Left ventricle myocardium inferior (tissue), 1 donor: ENCODE measurements around the gene SYNGR3. TPM values are rescaled to one million over a fixed set of nuclear protein-coding genes. Genes with fewer than 3 reads are reported as not detected.
A peak's percentile ranks its signal among the peaks of the same experiment; 100 is the strongest.
"Not testable (repeated sequence)": the region's sequence is repeated elsewhere in the genome, so short reads cannot be mapped to it uniquely, and the experiment has no call there.

Source experiments
- DNase-seq: peaks from one replicate; pipeline ENCODE4 v3.0.0-alpha.2; 2020
- H3K27ac ChIP-seq: fragments of 200-600 bp; replicated peaks from 2 replicates; pipeline ENCODE4 v1.8.0; 2021
- H3K27me3 ChIP-seq: fragments of 200-600 bp; 2 replicates; pipeline ENCODE4 v1.8.0; 2021; ENCODE audit warnings: low read depth
- H3K36me3 ChIP-seq: fragments of 200-600 bp; 2 replicates; pipeline ENCODE4 v1.8.0; 2021
- H3K4me1 ChIP-seq: fragments of 200-600 bp; 2 replicates; pipeline ENCODE4 v1.8.0; 2021
- H3K4me3 ChIP-seq: fragments of 200-600 bp; 2 replicates; pipeline ENCODE4 v1.8.0; 2021; ENCODE audit warnings: mild to moderate bottlenecking, moderate library complexity
- H3K9me3 ChIP-seq: fragments of 200-600 bp; replicated peaks from 2 replicates; pipeline ENCODE4 v1.8.0; 2021
- intact Hi-C: fragments of 100-400 bp; cut with micrococcal nuclease; formaldehyde crosslinking; loops from one replicate; pipeline ENCODE4 v1.11.0; 2022
- total RNA-seq: library from RNA; stranded (reverse); fragmentation: NEBNext Ultra II Directional; extraction: Animal tissue kit (Norgen Biotek cat#: 25700); gene quantifications from one replicate; pipeline ENCODE4 v1.2.1, GENCODE V29; 2021
- TF ChIP-seq, protein P1 (sequence below): fragments of 200-600 bp; IDR thresholded peaks from 2 replicates; pipeline ENCODE4 v1.8.0; 2021; ENCODE audit warnings: antibody characterized with exemption, mild to moderate bottlenecking, borderline replicate concordance
- donor health status: DM: no; HTN: yes; CAD: no; lungs with severe emphysema.

The SYNGR3 gene
- total RNA-seq, 1 donor from 2014 or later = 0.38 TPM

- no peak for DNase-seq
- H3K27me3 ChIP-seq = no peaks in the 10 kb centered on the region
- no peaks in the 10 kb centered on the region for H3K9me3 ChIP-seq
- intact Hi-C loops = no loop called here
- H3K36me3 ChIP-seq = peaks cover 28% of the 10 kb centered on the region
- peak overlapping the region; percentile 97 for H3K4me3 ChIP-seq
- peak overlapping the region; percentile 97 for H3K27ac ChIP-seq
- TF ChIP-seq, protein P1, sequence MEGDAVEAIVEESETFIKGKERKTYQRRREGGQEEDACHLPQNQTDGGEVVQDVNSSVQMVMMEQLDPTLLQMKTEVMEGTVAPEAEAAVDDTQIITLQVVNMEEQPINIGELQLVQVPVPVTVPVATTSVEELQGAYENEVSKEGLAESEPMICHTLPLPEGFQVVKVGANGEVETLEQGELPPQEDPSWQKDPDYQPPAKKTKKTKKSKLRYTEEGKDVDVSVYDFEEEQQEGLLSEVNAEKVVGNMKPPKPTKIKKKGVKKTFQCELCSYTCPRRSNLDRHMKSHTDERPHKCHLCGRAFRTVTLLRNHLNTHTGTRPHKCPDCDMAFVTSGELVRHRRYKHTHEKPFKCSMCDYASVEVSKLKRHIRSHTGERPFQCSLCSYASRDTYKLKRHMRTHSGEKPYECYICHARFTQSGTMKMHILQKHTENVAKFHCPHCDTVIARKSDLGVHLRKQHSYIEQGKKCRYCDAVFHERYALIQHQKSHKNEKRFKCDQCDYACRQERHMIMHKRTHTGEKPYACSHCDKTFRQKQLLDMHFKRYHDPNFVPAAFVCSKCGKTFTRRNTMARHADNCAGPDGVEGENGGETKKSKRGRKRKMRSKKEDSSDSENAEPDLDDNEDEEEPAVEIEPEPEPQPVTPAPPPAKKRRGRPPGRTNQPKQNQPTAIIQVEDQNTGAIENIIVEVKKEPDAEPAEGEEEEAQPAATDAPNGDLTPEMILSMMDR = no peak
- H3K4me1 ChIP-seq = peaks cover 45% of the 10 kb centered on the region
These were observed 31.0 kb upstream of the SYNGR3 start for GRCh38 chr16:1958715-1959268.

- intact Hi-C loops = no loop called here
- peak within 1 kb of the TSS; percentile 97 for H3K27ac ChIP-seq
- H3K27me3 ChIP-seq = no peaks in the 10 kb centered on the region
- no peaks in the 10 kb centered on the region for H3K9me3 ChIP-seq
- H3K4me3 ChIP-seq = peak within 1 kb of the TSS; percentile 97
- H3K4me1 ChIP-seq = peaks cover 52% of the 10 kb centered on the region
- H3K36me3 ChIP-seq = peaks cover 28% of the 10 kb centered on the region
- peak; percentile 94 for DNase-seq
- TF ChIP-seq, protein P1 = peak; percentile 76
These were observed 30.3 kb upstream of the SYNGR3 start, which contains the start of gene NDUFB10 for GRCh38 chr16:1959269-1960039. NDUFB10 (plus strand) TSS chr16:1959538; CDS start chr16:1959625, 87 bp downstream.

- intact Hi-C loops = no loop called here
- Histone ChIP-seq H3K9me3 (no peaks in the 10 kb centered on the region), H3K4me1 (peaks cover 64% of the 10 kb centered on the region), H3K4me3 (peak overlapping the region; percentile 97), H3K36me3 (peaks cover 28% of the 10 kb centered on the region), H3K27me3 (no peaks in the 10 kb centered on the region), H3K27ac (peak overlapping the region; percentile 97)
- DNase-seq = no peak
- TF ChIP-seq, protein P1 = no peak
These were observed 28.8 kb upstream of the SYNGR3 start for GRCh38 chr16:1960665-1961630.

GRCh38 chr16:1961651-1962067 lies 28.1 kb upstream of the SYNGR3 start:
- peak overlapping the region; percentile 97 for H3K27ac ChIP-seq
- H3K27me3 ChIP-seq = no peaks in the 10 kb centered on the region
- H3K36me3 ChIP-seq = peaks cover 28% of the 10 kb centered on the region
- peaks cover 68% of the 10 kb centered on the region for H3K4me1 ChIP-seq
- no peak for DNase-seq
- intact Hi-C loops = no loop called here
- no peak overlapping the region for H3K4me3 ChIP-seq
- TF ChIP-seq, protein P1 = no peak
- H3K9me3 ChIP-seq = no peaks in the 10 kb centered on the region

GRCh38 chr16:1962161-1963153 lies 27.3 kb upstream of the SYNGR3 start:
- peaks cover 28% of the 10 kb centered on the region for H3K36me3 ChIP-seq
- intact Hi-C loops, DNase-seq, H3K9me3 ChIP-seq, H3K27me3 ChIP-seq, H3K4me3 ChIP-seq, H3K27ac ChIP-seq: not testable (repeated sequence)
- peaks cover 68% of the 10 kb centered on the region for H3K4me1 ChIP-seq
